GM18502 (cell line): Measurements from ENCODE around the gene PNPLA6.
A peak's percentile ranks its signal among the peaks of the same experiment; 100 is the strongest.

Source experiments
- ATAC-seq: cut with Tn5 transposase; IDR thresholded peaks from one replicate; pipeline ENCODE4 v1.9.1; 2021; ENCODE audit warnings: mild to moderate bottlenecking; ENCODE audit not compliant: unreplicated experiment, poor library complexity

PNPLA6 gene

GRCh38 chr19:7515110-7515644, 20.3 kb upstream of the PNPLA6 start:
- no peak for ATAC-seq

GRCh38 chr19:7515645-7516151, 19.8 kb upstream of the PNPLA6 start, which contains the start of gene ZNF358:
Gene ZNF358, plus strand, starts transcription at chr19:7516103. Its CDS starts 3,140 bp downstream, at chr19:7519243.
- no peak for ATAC-seq

- ATAC-seq, result no peak
Measured at GRCh38 chr19:7516333-7516732, 19.2 kb upstream of the PNPLA6 start.

- ATAC-seq, result no peak
Measured at GRCh38 chr19:7516878-7517277, 18.6 kb upstream of the PNPLA6 start.

DNA sequence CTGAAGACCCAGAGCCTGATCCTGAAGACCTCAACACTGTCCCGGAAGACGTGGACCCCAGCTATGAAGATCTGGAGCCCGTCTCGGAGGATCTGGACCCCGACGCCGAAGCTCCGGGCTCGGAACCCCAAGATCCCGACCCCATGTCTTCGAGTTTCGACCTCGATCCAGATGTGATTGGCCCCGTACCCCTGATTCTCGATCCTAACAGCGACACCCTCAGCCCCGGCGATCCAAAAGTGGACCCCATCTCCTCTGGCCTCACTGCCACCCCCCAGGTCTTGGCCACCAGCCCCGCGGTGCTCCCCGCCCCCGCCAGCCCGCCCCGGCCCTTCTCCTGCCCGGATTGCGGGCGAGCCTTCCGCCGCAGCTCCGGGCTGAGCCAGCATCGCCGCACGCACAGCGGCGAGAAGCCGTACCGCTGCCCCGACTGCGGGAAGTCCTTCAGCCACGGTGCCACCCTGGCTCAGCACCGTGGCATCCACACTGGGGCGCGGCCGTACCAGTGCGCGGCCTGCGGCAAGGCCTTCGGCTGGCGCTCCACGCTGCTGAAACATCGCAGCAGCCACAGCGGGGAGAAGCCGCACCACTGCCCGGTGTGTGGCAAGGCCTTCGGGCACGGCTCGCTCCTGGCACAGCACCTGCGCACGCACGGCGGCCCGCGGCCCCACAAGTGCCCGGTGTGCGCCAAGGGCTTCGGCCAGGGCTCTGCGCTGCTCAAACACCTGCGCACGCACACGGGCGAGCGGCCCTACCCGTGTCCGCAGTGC, 16.0 kb upstream of the PNPLA6 start:
- no peak for ATAC-seq

DNA sequence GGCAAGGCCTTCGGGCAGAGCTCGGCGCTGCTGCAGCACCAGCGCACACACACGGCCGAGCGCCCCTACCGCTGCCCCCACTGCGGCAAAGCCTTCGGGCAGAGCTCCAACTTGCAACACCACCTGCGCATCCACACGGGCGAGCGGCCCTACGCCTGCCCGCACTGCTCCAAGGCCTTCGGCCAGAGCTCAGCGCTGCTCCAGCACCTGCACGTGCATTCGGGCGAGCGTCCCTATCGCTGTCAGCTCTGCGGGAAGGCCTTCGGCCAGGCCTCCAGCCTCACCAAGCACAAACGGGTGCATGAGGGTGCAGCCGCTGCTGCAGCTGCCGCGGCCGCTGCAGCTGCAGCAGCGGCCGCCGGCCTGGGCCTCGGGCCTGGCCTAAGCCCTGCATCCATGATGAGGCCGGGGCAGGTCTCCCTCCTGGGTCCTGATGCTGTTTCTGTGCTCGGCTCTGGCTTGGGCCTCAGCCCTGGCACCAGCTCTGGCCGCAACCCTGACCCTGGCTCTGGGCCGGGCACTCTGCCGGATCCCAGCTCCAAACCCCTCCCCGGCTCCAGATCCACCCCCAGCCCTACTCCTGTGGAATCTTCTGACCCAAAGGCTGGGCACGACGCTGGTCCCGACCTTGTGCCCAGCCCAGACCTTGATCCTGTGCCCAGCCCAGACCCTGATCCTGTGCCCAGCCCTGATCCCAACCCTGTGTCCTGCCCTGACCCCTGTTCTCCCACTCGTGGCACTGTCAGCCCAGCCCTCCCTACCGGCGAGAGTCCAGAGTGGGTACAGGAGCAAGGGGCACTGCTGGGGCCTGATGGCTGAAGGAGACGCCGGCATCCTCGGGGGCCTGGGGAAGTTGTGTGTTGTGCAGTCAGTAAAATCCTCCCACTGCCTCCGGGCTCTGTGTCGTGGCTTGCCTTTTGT, 15.1 kb upstream of the PNPLA6 start:
- ATAC-seq, result no peak

- no peak for ATAC-seq
Measured at GRCh38 chr19:7521551-7522071, 13.9 kb upstream of the PNPLA6 start.

DNA sequence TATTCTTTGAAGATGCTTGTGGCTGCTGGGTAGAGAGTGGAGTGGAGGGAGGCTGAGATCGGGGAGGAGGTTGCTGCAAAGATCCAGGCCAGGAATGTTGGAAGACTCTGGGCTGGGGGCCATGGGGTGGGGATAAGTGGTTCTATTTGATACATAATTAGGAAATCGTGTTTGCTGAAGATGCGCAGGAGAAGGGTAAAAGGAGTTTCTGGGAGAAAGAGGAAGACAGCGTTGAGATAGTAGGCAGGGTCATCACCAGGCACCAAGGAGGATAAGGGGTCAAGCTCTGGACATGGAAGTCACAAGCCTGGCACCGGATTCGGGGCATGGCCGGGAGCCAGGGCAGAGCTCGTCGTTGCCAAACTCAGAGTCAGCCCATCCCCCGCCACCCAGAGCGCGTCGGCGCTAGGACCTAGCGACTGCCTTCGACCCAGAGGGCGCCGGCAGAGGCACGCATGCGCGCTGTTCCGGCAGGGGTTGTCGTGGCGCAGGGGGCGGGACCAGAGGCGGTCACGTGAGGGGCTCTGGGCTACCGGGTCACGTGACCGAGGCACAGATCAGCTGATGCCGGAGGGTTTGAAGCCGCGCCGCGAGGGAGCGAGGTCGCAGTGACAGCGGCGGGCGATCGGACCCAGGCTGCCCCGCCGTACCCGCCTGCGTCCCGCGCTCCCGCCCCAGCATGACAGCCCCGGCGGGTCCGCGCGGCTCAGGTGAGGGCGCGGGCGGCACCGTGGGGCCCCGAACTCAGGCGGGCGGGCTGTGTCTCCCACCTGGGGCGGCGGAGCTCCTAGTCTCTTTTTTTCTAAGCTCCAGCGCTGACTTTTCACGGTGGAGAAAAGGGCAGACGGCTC, 13.2 kb upstream of the PNPLA6 start, which contains the start of gene MCOLN1:
Gene MCOLN1 (plus strand): TSS at position 553 of the 851 bp plus-strand sequence. CDS start 127 bp downstream, at position 680.
- ATAC-seq, result peak; percentile 79

DNA sequence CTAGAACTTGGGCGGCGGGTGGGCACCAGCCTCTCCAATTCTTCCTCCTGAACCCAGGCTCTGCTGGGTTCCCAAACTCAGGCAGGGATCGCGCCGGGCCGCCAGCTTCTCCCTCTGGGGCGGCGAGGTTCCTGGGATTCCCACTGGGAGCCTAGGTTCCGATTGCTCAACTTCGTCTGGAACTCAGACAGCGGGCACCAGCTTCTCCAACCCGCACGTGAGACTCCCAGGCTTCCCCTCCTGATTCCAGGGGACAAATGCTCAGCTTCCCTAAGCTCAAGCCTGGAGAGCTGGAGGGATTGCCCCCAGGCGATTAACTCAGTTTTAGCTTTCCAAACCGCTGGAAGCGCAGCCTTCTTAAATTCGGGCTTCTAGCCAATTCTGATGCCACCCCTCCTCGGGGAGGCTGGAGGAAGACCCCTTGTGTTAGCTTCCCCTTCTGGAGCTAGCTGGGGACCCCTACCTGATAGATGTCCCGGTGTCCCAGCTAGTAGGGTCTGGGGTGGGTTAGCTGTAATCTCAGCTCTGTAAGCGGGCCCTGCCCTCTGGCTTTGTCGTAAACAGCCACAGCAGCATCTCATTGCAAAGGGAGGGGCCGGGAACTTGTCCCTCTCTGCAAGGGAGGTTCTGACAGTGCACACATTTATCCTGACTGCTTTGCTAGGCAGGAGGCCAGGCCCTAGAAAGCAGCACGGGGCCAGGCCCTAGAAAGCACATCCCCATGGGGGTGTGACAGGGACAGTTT, 12.4 kb upstream of the PNPLA6 start:
- no peak for ATAC-seq

DNA sequence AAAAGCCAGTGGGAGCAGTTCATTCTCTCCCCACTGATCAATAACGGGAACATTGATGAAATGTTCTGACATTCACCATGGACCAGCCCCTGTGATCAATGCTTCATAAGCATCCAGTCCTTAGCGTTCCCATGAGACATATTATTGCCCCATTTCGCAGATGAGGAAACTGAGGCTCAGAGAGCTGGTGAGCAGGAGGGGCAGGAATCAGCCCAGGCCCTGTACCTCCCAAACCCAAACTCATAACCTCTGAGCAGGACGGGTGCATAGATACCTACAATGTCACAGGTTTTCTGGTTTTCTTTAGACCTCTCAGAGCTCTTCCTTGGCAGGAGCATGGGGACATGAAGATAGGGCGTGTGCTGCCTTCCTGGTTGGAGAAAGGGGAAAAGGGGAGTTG, 11.0 kb upstream of the PNPLA6 start:
- ATAC-seq, result no peak

- no peak for ATAC-seq
Measured at GRCh38 chr19:7524992-7525739, 10.4 kb upstream of the PNPLA6 start.

GRCh38 chr19:7526059-7526929, 9.2 kb upstream of the PNPLA6 start:
- no peak for ATAC-seq

GRCh38 chr19:7527516-7528191, 7.9 kb upstream of the PNPLA6 start:
- no peak for ATAC-seq

GRCh38 chr19:7528192-7528519, 7.4 kb upstream of the PNPLA6 start:
- no peak for ATAC-seq

DNA sequence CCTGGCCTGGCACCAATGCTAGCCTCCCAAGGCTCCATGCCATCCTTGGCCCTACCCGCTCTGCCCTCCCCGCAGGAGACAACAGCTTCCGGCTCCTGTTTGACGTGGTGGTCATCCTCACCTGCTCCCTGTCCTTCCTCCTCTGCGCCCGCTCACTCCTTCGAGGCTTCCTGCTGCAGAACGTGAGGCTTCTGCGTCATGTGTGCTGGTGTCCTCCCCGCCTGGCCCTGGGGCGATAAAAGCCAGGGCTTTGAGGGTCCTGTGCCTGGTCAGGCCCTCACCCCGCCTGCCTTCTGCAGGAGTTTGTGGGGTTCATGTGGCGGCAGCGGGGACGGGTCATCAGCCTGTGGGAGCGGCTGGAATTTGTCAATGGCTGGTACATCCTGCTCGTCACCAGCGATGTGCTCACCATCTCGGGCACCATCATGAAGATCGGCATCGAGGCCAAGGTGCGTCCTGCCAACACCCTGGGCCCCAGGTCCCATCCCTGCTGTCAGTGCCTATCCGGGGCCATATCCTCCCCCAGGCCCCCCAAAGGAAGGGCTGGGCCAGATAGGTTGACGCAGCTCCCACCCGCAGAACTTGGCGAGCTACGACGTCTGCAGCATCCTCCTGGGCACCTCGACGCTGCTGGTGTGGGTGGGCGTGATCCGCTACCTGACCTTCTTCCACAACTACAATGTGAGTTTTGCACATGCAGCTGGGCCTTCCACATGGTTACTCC, 6.8 kb upstream of the PNPLA6 start:
- no peak for ATAC-seq

GRCh38 chr19:7529246-7529600, 6.3 kb upstream of the PNPLA6 start:
- ATAC-seq, result no peak
